ENCODE results near the gene LIF. TPM values are rescaled to one million over a fixed set of nuclear protein-coding genes. Genes with fewer than 3 reads are reported as not detected.

LIF gene
- total RNA-seq, 2 donors from 2014 or later = 9.5 to 12.5 TPM

- H3K9me3 ChIP-seq = no peaks in the 10 kb centered on the region
- no peak for TF ChIP-seq CTCF (IDR thresholded peaks at IDR 0.05)
- peaks cover 6% of the 10 kb centered on the region for H3K4me1 ChIP-seq
- intact Hi-C loops (cut with DNase I) = no loop called here
- no peak overlapping the region for H3K27ac ChIP-seq
- H3K27me3 ChIP-seq = peaks cover 6% of the 10 kb centered on the region
- no peak overlapping the region for H3K9ac ChIP-seq (ENCODE audit: low read depth in 2 of 2, low read length in 2 of 2)
- H3K4me3 ChIP-seq = no peak overlapping the region
- DNase-seq = no peak
- H3K36me3 ChIP-seq = no peaks in the 10 kb centered on the region
Observed at GRCh38 chr22:30241576-30242371, 4.8 kb downstream of the LIF start.

GRCh38 chr22:30240541-30241417 is 5.8 kb downstream of the LIF start:
- no peaks in the 10 kb centered on the region for H3K9me3 ChIP-seq
- no peak overlapping the region for H3K4me3 ChIP-seq
- H3K4me1 ChIP-seq = peaks cover 1% of the 10 kb centered on the region
- no peak overlapping the region for H3K27ac ChIP-seq
- peaks cover 1% of the 10 kb centered on the region for H3K27me3 ChIP-seq
- TF ChIP-seq CTCF (IDR thresholded peaks at IDR 0.05) = no peak
- DNase-seq = no peak
- no peaks in the 10 kb centered on the region for H3K36me3 ChIP-seq
- intact Hi-C loops (cut with DNase I) = no loop called here
- no peak overlapping the region for H3K9ac ChIP-seq (ENCODE audit: low read depth in 2 of 2, low read length in 2 of 2)

GRCh38 chr22:30239488-30240405 is 6.8 kb downstream of the LIF start:
- no peak overlapping the region for H3K27ac ChIP-seq
- no peaks in the 10 kb centered on the region for H3K27me3 ChIP-seq
- H3K9ac ChIP-seq (ENCODE audit: low read depth in 2 of 2, low read length in 2 of 2) = no peak overlapping the region
- no peaks in the 10 kb centered on the region for H3K4me1 ChIP-seq
- DNase-seq = no peak
- H3K4me3 ChIP-seq = no peak overlapping the region
- H3K36me3 ChIP-seq = no peaks in the 10 kb centered on the region
- intact Hi-C loops (cut with DNase I) = no loop called here
- TF ChIP-seq CTCF (IDR thresholded peaks at IDR 0.05) = no peak
- H3K9me3 ChIP-seq = no peaks in the 10 kb centered on the region

- H3K9me3 ChIP-seq = no peaks in the 10 kb centered on the region
- H3K9ac ChIP-seq (ENCODE audit: low read depth in 2 of 2, low read length in 2 of 2) = no peak overlapping the region
- DNase-seq = peak; percentile 58
- no peaks in the 10 kb centered on the region for H3K36me3 ChIP-seq
- intact Hi-C loops (cut with DNase I) = no loop called here
- no peak overlapping the region for H3K27ac ChIP-seq
- H3K4me1 ChIP-seq = no peaks in the 10 kb centered on the region
- no peak for TF ChIP-seq CTCF (IDR thresholded peaks at IDR 0.05)
- H3K4me3 ChIP-seq = no peak overlapping the region
- no peaks in the 10 kb centered on the region for H3K27me3 ChIP-seq
Observed at GRCh38 chr22:30238661-30239487, 7.7 kb downstream of the LIF start.
